Nucleus accumbens (tissue), 56 donors: ENCODE measurements around the gene RAB20.
"Not testable (repeated sequence)": the region's sequence is repeated elsewhere in the genome, so short reads cannot be mapped to it uniquely, and the experiment has no call there.

Source experiments
- DNase-seq, 56 donors: peaks; one replicate each; lab custom pipeline; 2025; lab: John Stamatoyannopoulos, UW

Gene RAB20

GRCh38 chr13:110497896-110498295, 63.6 kb downstream of the RAB20 start:
- DNase-seq = not testable (repeated sequence)

GRCh38 chr13:110497003-110497402, 64.5 kb downstream of the RAB20 start:
- no peak for DNase-seq

GRCh38 chr13:110496281-110496680, 65.2 kb downstream of the RAB20 start:
- DNase-seq = no peak

- DNase-seq = no peak
Observed at GRCh38 chr13:110495881-110496280, 65.6 kb downstream of the RAB20 start.

- no peak for DNase-seq
Observed at GRCh38 chr13:110495376-110495775, 66.1 kb downstream of the RAB20 start.

- no peak for DNase-seq
Observed at GRCh38 chr13:110493613-110494012, 67.9 kb downstream of the RAB20 start.

- DNase-seq = peak in 1 of 56 donors; percentile 8
Observed at GRCh38 chr13:110492679-110493593, 68.6 kb downstream of the RAB20 start.

- DNase-seq = no peak
Observed at GRCh38 chr13:110491869-110492678, 69.4 kb downstream of the RAB20 start.

GRCh38 chr13:110490009-110490770, 71.3 kb downstream of the RAB20 start:
- no peak for DNase-seq

- not testable (repeated sequence) for DNase-seq
Observed at GRCh38 chr13:110486880-110487279, 74.6 kb downstream of the RAB20 start.

- DNase-seq = no peak
Observed at GRCh38 chr13:110486061-110486715, 75.3 kb downstream of the RAB20 start.

- no peak for DNase-seq
Observed at GRCh38 chr13:110485604-110486003, 75.9 kb downstream of the RAB20 start.

GRCh38 chr13:110484290-110485048, 77.1 kb downstream of the RAB20 start:
- DNase-seq = no peak

- no peak for DNase-seq
Observed at GRCh38 chr13:110483386-110483968, 78.0 kb downstream of the RAB20 start.

- no peak for DNase-seq
Observed at GRCh38 chr13:110480161-110480560, 81.4 kb downstream of the RAB20 start.

- no peak for DNase-seq
Observed at GRCh38 chr13:110479648-110480047, 81.9 kb downstream of the RAB20 start.

GRCh38 chr13:110479215-110479545, 82.3 kb downstream of the RAB20 start:
- no peak for DNase-seq

GRCh38 chr13:110478405-110479214, 82.9 kb downstream of the RAB20 start:
- DNase-seq = no peak
